OCI-LY1 (cell line): ENCODE data around the gene FGGY.

Source experiments
- H2AFZ ChIP-seq: fragments of 200-600 bp; sonication (generic), shearing (Covaris generic); 2 replicates; pipeline ENCODE4 v1.6.0; 2014; ENCODE audit warnings: antibody characterized with exemption, mild to moderate bottlenecking, low read length
- H3F3A ChIP-seq: fragments of 200-600 bp; sonication (generic), shearing (Covaris generic); 2 replicates; pipeline ENCODE4 v1.6.0; 2014; ENCODE audit warnings: mild to moderate bottlenecking, antibody characterized with exemption, low read length, moderate library complexity; ENCODE audit not compliant: insufficient read depth
- H3K27ac ChIP-seq: fragments of 200-600 bp; sonication (generic); 2 replicates; pipeline ENCODE4 v1.5.1; 2014; ENCODE audit warnings: low read length, mixed run types, mild to moderate bottlenecking, low read depth; ENCODE audit not compliant: poor library complexity, severe bottlenecking
- H3K27me3 ChIP-seq: fragments of 200-600 bp; sonication (generic); 2 replicates; pipeline ENCODE4 v1.6.0; 2014; ENCODE audit warnings: antibody characterized with exemption, mild to moderate bottlenecking, low read length, moderate library complexity; ENCODE audit not compliant: insufficient read depth
- H3K36me3 ChIP-seq: fragments of 200-600 bp; sonication (generic); 2 replicates; pipeline ENCODE4 v1.6.1; 2014; ENCODE audit warnings: mild to moderate bottlenecking, antibody characterized with exemption, low read length, moderate library complexity, mixed read lengths; ENCODE audit not compliant: insufficient read depth
- H3K4me1 ChIP-seq: fragments of 200-600 bp; sonication (generic); 2 replicates; pipeline ENCODE4 v1.5.1; 2014; ENCODE audit warnings: mild to moderate bottlenecking, low read length, moderate library complexity; ENCODE audit not compliant: insufficient read depth, severe bottlenecking
- H3K4me2 ChIP-seq: fragments of 200-600 bp; sonication (generic), shearing (Covaris generic); 2 replicates; pipeline ENCODE4 v1.6.1; 2014; ENCODE audit warnings: low read length
- H3K4me3 ChIP-seq: fragments of 200-600 bp; sonication (generic); 2 replicates; pipeline ENCODE4 v1.5.1; 2014; ENCODE audit warnings: low read length, low read depth, mild to moderate bottlenecking, mixed read lengths; ENCODE audit not compliant: poor library complexity, severe bottlenecking
- H3K79me2 ChIP-seq: fragments of 200-600 bp; shearing (Covaris generic); 2 replicates; pipeline ENCODE4 v1.6.1; 2016; ENCODE audit warnings: mixed run types, low read length, mixed read lengths; ENCODE audit not compliant: insufficient read depth
- H3K9ac ChIP-seq: fragments of 200-600 bp; sonication (generic), shearing (Covaris generic); 2 replicates; pipeline ENCODE4 v1.6.1; 2014; ENCODE audit warnings: mild to moderate bottlenecking, low read length, mixed read lengths
- H3K9me2 ChIP-seq: fragments of 200-600 bp; sonication (generic), shearing (Covaris generic); 2 replicates; pipeline ENCODE4 v1.6.1; 2014; ENCODE audit warnings: low read depth, mild to moderate bottlenecking, low read length, mixed read lengths
- H3K9me3 ChIP-seq: fragments of 200-600 bp; shearing (Covaris generic); 2 replicates; pipeline ENCODE4 v1.6.1; 2014; ENCODE audit warnings: low read length, mixed read lengths
- H4K20me1 ChIP-seq: fragments of 200-600 bp; sonication (generic), shearing (Covaris generic); 2 replicates; pipeline ENCODE4 v1.6.0; 2016; ENCODE audit warnings: mild to moderate bottlenecking, low read length; ENCODE audit not compliant: insufficient read depth
- EZH2 ChIP-seq: fragments of 200-600 bp; sonication (generic), shearing (Covaris generic); IDR thresholded peaks from 2 replicates; pipeline ENCODE4 v1.8.0; 2017; ENCODE audit warnings: borderline replicate concordance, mixed run types, mild to moderate bottlenecking, antibody characterized with exemption, low read length, moderate library complexity, mixed read lengths
- TF ChIP-seq, protein P1 (sequence below): fragments of 200-600 bp; sonication (generic), shearing (Covaris generic); IDR thresholded peaks from 2 replicates; pipeline ENCODE4 v1.5.1; 2017; ENCODE audit warnings: mild to moderate bottlenecking, antibody characterized with exemption, low read length, moderate library complexity, mixed read lengths

The FGGY gene

DNA sequence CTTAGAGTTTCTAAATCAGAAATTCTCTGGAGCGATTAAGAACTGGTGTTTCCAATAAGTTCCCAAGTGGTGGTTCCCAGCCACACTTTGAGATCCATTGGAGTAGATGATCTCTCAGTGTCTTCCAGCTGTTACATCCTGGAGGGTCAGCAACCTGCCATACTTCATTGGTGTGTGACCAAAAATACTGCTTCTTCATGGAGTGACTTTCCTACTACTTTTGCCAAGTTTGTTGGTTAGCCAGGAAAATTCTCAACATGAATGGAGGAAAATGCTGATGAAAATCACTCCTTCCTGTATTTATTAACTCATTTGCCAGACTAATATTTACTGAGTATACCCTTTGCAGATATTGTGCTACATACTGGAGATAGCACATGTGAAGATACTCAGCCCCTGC is 186.1 kb downstream of the FGGY start:
- no peak overlapping the region for H3K4me3 ChIP-seq
- H3K27ac ChIP-seq: no peak overlapping the region
- no peaks in the 10 kb centered on the region for H3K9me2 ChIP-seq
- no peaks in the 10 kb centered on the region for H3K4me1 ChIP-seq
- no peak overlapping the region for H3K4me2 ChIP-seq
- no peaks in the 10 kb centered on the region for H3K27me3 ChIP-seq
- no peak overlapping the region for H3K9ac ChIP-seq
- H2AFZ ChIP-seq: no peak overlapping the region
- H3K36me3 ChIP-seq: no peaks in the 10 kb centered on the region
- H3K9me3 ChIP-seq: no peaks in the 10 kb centered on the region
- no peaks in the 10 kb centered on the region for H4K20me1 ChIP-seq
- H3F3A ChIP-seq: no peaks in the 10 kb centered on the region
- no peak for TF ChIP-seq EZH2
- TF ChIP-seq, protein P1, sequence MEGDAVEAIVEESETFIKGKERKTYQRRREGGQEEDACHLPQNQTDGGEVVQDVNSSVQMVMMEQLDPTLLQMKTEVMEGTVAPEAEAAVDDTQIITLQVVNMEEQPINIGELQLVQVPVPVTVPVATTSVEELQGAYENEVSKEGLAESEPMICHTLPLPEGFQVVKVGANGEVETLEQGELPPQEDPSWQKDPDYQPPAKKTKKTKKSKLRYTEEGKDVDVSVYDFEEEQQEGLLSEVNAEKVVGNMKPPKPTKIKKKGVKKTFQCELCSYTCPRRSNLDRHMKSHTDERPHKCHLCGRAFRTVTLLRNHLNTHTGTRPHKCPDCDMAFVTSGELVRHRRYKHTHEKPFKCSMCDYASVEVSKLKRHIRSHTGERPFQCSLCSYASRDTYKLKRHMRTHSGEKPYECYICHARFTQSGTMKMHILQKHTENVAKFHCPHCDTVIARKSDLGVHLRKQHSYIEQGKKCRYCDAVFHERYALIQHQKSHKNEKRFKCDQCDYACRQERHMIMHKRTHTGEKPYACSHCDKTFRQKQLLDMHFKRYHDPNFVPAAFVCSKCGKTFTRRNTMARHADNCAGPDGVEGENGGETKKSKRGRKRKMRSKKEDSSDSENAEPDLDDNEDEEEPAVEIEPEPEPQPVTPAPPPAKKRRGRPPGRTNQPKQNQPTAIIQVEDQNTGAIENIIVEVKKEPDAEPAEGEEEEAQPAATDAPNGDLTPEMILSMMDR: no peak
- H3K79me2 ChIP-seq: no peaks in the 10 kb centered on the region

DNA sequence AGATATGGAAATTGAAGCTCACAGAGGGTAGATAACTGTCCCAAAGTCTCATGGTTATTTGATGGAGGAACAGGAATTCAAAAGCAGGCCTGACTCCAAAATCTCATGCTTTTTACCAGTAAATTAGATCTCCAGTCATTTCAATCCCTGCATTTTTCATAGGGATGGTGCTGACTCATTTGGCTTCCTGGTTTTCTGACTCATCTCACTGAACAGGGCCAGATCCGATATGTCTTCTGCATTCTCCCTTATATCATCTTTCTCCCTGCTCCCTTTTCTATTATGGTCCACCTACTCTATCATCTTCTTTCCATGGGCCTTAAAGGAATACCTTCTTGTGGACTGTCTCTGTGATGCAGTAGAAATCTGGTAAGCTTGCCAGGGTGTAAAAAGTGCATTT is 187.2 kb downstream of the FGGY start:
- TF ChIP-seq, protein P1: no peak
- no peak overlapping the region for H3K27ac ChIP-seq

DNA sequence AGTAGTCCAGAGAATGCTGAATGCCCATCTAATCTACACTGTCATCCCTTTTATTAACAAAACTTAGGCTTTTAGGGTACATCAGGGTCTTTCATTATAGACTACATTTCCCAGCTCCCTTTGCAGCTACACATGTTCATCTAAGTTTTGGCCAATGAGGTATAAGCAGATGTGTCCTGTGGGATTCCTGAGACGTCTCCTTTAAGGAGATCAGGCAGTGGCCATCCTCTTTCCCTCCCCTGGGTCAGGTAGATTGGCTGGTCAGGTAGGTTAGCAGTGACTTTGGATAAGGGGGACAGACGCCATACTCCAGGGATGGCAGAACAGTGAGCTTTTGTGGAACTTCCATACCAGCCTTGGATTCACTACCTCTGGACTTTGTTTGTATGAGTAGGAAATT is 188.3 kb downstream of the FGGY start:
- Histone ChIP-seq H3K4me1 (no peaks in the 10 kb centered on the region), H3K79me2 (no peaks in the 10 kb centered on the region), H4K20me1 (no peaks in the 10 kb centered on the region), H3K27ac (no peak overlapping the region), H3K9me3 (no peaks in the 10 kb centered on the region), H3K9me2 (no peaks in the 10 kb centered on the region), H3F3A (no peaks in the 10 kb centered on the region), H3K27me3 (no peaks in the 10 kb centered on the region), H3K9ac (no peak overlapping the region), H2AFZ (no peak overlapping the region), H3K4me2 (no peak overlapping the region), H3K4me3 (no peak overlapping the region), H3K36me3 (no peaks in the 10 kb centered on the region)
- no peak for TF ChIP-seq EZH2
- TF ChIP-seq, protein P1: no peak

More for the DNA sequence above, 187.2 kb downstream of the FGGY start:
- Histone ChIP-seq H3K4me1 (no peaks in the 10 kb centered on the region), H3K36me3 (no peaks in the 10 kb centered on the region), H3K4me2 (no peak overlapping the region), H3K79me2 (no peaks in the 10 kb centered on the region), H3K4me3 (no peak overlapping the region), H2AFZ (no peak overlapping the region), H3K9me3 (no peaks in the 10 kb centered on the region), H4K20me1 (no peaks in the 10 kb centered on the region), H3F3A (no peaks in the 10 kb centered on the region), H3K9ac (no peak overlapping the region), H3K9me2 (no peaks in the 10 kb centered on the region), H3K27me3 (no peaks in the 10 kb centered on the region)
